AG08396 (cell line): Measurements from ENCODE around the gene FIBCD1.
A peak's percentile ranks its signal among the peaks of the same experiment; 100 is the strongest.

ENCODE experiments used
- DNase-seq: peaks from one replicate; pipeline ENCODE4 v3.0.0; 2012; ENCODE audit warnings: low spot score, mixed read lengths

FIBCD1 gene

GRCh38 chr9:130938652-130939404, at the start of gene FIBCD1:
Gene FIBCD1, minus strand, starts transcription at chr9:130939247. Its CDS starts 640 bp downstream, at chr9:130938607.
- peak; percentile 81 for DNase-seq

GRCh38 chr9:130988400-130988747, 49.3 kb upstream of the FIBCD1 start:
- no peak for DNase-seq

DNA sequence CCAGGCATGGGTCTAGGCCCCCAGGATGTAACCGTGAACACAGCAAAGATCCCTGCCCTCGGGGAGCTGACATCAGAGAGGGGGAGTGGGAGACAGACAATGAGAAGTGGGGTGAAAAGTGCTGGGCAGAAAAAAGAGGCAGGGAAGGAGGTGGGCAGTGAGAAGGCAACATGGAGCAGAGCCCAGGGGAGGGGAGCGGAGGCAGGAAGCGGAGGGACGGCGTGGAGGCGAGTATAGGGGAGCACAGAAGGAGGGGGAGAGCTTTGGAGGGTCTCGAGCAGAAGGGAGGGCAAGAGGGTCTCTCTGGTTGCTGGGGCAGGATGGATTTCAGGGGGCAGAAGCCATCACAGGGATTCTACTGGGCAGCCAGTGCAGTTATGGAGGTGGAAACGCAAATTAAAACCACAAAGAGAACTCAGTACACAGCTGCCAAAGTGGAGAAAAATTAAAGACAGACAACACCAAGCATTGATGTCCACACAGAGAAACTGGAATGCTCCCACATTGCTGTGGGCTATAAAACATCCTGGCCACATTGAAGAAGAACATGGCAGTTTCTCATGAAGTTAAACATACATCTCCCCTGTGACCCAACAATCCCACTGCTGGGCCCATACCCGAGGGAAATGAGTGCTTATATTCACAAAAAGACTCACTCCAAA, 48.8 kb upstream of the FIBCD1 start:
- DNase-seq, result no peak

GRCh38 chr9:130987054-130987453, 48.0 kb upstream of the FIBCD1 start:
- no peak for DNase-seq

- no peak for DNase-seq
Observed at GRCh38 chr9:130986356-130986965, 47.4 kb upstream of the FIBCD1 start.

DNA sequence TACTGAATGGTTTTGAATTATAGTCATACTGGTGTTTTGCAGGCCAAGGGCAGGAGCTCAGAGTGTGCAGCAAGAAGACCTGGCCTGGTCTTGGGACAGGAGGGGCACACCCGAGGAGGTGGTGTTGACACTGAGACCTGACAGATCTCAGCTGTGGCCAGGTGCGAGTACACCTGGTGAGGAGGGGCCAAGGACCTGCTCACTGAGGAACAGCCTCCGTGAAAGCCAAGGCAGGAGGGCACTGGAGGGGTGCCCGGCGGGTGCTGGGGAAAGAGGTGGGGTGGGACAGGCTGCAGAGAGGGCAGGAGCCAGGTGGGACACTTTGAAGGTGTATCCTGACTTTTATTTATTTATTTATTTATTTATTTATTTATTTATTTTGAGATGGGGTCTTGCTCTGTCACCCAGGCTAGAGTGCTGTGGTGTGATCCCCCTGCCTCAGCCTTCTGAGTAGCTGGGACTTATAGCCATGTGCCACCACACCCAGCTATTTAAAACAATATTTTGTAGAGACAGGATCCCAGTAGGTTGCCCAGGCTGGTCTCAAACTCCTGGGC, 46.6 kb upstream of the FIBCD1 start:
- no peak for DNase-seq

DNA sequence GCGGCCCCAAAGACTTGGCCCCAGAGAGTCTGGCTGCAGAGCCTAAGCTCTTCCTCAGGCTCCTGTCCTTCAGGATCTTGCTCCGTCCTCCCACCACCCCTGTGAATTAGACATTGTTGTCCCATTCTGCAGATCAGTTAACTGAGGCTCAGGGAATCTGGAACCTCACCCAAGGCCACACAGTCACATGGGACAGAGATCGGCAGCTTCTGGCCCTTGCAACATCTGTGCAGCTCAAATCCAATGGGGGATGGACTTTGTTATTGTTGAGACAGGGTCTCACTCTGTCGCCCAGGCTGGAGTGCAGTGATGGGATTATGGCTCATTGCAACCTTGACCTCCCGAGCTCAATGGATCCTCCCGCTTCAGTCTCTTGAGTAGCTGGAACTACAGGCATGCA, 46.0 kb upstream of the FIBCD1 start:
- no peak for DNase-seq

- DNase-seq, result no peak
Observed at GRCh38 chr9:130984521-130984920, 45.5 kb upstream of the FIBCD1 start.

GRCh38 chr9:130983970-130984369, 44.9 kb upstream of the FIBCD1 start:
- DNase-seq, result no peak

DNA sequence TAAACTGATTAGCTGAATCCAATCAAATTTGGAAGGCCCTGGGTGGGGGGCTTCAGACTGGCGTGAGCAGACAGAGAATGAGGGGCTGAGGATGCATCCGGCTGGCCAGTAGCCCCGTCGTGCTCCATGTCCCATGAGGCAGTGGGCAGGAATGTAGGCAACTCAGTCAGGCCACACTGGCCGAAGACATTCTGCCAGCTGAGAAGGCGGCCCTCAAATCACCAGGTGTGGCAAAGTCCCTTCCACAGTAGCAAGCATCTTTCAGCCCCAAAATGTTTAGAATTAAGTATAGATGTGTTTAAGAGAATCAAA, 44.3 kb upstream of the FIBCD1 start:
- no peak for DNase-seq

GRCh38 chr9:130982636-130983358, 43.8 kb upstream of the FIBCD1 start:
- DNase-seq, result no peak

- DNase-seq, result no peak
Observed at GRCh38 chr9:130981756-130982137, 42.7 kb upstream of the FIBCD1 start.

DNA sequence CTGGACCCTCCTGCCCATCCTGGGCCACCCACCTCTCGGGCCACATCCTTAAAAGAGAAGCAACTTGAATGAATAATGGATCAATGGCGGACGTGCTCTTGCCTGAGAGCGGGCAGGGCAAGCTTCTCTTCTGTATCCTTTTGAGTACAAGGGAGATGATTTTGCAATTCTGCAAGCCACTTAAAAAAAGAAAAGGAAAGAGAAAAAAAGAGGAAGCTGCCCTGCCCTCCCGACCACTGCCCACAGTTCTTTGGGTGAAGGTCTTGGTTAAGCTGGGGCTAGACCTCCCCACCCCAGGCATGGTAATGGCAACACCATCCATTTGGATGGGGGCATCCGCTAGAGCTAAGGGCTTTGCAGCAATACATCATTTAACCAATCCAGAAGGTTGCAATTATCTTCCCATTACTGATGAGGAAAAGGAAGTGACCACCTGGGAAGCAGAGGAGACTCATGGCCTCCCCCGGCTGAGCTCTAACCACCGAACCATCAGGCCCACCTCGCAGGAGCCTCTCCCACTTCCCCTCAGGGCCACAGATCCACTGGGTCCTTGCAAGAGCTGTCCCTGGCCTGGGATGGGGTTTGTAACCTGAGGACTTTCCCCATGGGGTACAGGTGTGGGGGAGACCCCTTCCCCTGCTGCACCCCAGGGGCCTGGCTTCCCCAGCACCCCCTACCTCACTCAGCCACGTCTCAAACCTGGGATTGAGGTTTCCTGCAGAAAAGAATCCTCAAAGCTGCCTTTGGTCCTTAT, 42.1 kb upstream of the FIBCD1 start:
- no peak for DNase-seq

GRCh38 chr9:130980526-130980925, 41.5 kb upstream of the FIBCD1 start:
- no peak for DNase-seq

GRCh38 chr9:130979591-130980385, 40.7 kb upstream of the FIBCD1 start:
- DNase-seq, result no peak

DNA sequence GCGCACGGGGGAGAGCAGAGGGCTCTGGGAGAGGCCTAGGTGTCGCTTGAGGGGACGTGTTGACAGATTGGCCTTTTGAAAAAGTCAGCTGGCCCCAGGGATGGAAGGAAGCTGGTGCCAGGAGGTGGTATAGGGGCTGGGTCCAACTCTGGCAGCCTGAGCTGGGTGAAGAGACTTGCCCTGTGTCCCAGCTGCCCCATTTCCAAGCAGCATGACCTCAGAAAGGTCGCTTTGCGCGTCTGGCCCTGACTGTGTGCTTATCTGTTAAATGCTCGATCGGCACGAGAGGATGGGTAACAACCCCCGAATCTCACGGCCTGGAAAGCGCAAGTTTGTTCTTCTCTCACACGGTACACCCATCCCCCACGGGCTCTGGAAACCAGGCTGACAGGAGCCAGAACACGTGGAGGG, 38.8 kb upstream of the FIBCD1 start:
- DNase-seq, result no peak

DNA sequence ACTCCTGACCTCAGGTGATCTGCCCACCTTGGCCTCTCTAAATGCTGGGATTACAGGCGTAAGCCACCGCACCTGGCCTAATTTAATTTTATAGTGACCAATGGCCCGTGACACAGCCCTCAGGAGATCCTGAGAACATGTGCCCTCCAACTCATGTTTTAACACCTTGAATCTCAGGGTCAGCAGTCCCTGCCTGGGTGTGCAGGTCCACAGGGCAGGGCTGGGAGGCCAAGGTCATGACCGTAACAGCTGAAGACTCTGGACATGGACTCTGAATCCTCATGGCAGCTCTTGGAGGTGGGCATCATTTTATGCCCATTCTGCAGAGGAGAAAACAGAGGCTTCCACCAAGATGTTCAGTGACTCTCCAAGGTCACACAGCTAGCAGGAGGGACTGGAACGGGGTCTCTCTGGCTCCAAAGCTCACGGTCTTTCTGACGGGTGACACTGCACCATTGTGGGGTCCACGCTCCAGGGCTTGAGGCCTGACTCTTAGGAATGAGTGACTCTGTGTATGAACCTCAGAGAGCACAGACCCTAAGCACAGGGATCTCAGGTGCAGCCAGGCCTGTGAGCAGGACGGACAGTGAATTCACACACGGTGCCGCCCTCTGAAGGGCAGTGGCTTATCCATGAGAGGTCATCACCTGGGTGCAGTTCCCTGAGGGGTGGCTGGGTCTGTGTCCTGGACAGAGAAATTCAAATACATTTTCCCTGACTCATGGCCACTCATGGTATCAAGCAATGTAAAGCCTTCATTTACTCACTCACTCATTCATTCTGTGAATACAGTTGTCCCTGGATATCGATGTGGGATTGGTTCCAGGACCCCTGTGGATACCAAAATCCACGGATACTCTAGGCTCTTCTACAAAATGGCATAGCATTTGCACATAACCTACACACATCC, 37.1 kb upstream of the FIBCD1 start:
- DNase-seq, result no peak

GRCh38 chr9:130975156-130975555, 36.1 kb upstream of the FIBCD1 start:
- DNase-seq, result no peak

GRCh38 chr9:130974697-130975096, 35.6 kb upstream of the FIBCD1 start:
- no peak for DNase-seq

GRCh38 chr9:130973686-130974281, 34.7 kb upstream of the FIBCD1 start:
- DNase-seq, result no peak
